CD4-positive, alpha-beta T cell treated with Interleukin-12 subunit alpha and Interleukin-12 subunit beta, for 1 hour (primary cell): Measurements from ENCODE around the gene GTF3C4.

Experiments used
- DNase-seq: peaks from one replicate; pipeline ENCODE4 v3.0.0-alpha.2; 2020

GTF3C4 gene

GRCh38 chr9:132739710-132740310 is 69.5 kb downstream of the GTF3C4 start:
- no peak for DNase-seq

DNA sequence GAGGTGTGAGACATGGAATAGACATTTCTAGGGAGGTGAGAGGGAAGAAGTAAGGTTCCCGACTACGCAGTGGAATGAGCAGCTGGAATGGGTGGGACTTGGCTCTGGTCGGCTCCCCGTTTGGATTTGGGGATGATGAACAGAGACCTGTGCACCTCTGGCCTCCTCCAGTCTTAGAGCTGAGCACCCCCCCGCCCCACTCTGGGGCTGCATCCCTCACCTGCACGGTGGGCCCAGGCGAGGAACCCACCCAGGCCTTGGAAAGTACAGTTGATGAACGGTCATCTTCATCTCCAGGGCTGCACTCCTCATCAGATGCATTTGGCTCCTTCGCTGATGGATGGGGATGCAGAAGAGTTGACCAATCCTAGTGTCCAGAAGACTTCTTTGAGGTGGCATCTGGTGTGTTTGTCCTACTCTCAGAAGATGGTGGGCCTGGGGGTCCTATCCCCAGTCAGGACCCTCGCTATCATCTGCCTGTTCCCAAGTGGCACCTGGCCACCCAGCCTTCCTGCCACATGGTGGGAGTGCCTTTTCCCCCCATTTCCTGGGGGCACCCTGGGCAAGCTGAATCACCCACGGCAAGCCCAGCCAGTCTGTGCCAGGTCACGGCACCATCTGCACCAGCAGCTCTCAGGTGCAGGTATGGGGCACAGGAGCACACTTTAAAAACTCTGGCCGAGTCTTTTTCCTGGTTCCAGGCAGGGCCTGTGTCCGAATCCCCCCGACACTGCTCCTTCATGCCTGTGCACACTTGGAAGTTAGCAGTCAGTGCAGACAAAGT is 70.5 kb downstream of the GTF3C4 start:
- no peak for DNase-seq

DNA sequence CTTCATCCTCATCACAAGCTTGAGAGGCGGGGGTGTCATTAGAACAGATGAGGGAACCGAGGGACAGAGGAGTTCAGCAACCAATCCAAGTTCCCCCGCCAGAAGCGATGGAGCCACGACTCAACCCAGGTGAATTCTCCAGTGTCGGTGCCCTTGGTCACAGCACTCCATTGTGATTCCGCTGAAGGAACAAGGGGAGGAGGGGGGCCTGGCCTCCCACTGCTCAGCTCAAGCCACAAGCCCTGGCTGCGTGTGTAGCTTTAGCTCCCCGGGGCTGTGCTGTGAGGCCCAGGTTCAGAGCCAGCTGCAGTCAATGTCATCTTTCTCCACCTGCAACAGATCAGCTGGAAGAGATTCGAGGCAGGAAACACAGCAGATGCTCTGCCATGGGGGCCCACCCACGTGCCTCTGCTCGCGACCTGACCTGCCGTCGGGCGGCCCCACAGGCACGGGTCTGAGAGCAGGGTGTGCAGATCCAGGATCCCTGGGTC is 72.6 kb downstream of the GTF3C4 start:
- DNase-seq = no peak

GRCh38 chr9:132743931-132744479 is 73.7 kb downstream of the GTF3C4 start:
- DNase-seq = no peak
